GM21526 (cell line): ENCODE measurements around the gene NDUFB10.
"Not testable (repeated sequence)": the region's sequence is repeated elsewhere in the genome, so short reads cannot be mapped to it uniquely, and the experiment has no call there.

Experiments used
- ATAC-seq: cut with Tn5 transposase; IDR thresholded peaks from one replicate; pipeline ENCODE4 v1.9.1; 2021; ENCODE audit warnings: moderate library complexity; ENCODE audit not compliant: unreplicated experiment, low FRiP score

Gene NDUFB10

DNA sequence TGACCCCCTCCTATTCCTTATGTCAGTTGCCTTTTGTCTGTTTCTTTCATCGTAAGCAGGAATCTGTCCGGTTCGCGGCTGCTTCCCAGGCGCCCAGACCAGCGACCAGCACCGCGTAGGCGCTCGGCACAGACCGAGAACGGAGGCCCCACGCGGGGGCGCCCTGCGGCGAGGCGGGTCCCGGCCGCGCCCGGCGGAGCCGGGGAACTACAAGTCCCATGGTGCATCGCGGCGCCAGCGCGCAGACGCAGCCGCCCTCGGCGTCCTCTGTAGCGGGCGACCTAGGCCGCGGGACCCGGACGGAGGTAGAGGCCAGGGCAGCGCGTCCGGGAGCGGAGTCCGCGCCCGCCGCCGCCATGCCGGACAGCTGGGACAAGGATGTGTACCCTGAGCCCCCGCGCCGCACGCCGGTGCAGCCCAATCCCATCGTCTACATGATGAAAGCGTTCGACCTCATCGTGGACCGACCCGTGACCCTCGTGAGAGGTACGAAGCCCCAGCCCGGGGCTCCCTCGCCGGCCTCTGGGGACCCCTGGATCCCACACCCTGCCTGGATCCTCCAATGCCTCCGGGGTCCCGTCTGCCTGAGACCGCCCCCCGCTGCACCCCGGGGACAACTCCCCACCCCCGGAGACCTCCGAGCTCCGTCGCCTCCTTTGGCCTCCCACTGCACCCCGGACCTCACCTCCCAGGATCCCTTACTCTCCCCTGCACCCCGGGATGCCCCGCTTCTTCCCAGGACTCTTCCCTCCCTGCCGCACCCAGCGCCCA lies at the start of gene NDUFB10:
Gene NDUFB10, plus strand, starts transcription at position 270 of the 771 bp plus-strand sequence. Its CDS starts 87 bp downstream, at position 357.
- peak; percentile 55 for ATAC-seq

DNA sequence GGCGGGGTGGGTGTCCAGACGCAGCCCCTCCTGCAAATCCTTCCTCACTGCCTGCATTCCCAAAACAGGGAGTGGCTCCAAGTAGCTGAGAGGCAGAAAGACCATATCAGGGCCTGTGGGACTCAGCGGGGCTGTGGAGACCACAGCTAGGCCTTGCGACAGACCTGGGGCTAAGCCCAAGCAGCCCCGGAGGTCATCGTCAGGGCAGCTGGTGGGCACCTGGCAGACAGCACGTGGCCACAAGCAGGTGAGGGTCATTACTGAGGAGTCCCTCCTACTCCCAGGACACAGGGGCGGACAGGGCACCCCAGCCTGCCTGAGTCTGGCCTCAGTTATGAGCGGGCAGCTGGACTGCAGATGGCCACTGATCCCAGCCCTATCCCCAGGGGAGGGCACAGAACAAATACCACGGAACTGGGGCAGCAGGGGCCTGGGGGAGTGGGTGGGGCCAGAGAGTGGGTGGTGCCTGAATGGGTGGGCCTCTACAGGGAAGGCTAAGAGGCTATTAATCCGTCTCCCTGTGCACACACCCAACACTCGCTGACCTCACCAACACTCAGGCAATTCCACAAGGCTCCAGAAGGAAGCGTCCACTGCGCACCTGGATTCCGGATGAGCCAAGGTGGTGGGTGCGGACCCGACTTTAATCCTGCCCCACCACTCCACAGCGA lies 49.6 kb upstream of the NDUFB10 start:
- ATAC-seq = no peak

DNA sequence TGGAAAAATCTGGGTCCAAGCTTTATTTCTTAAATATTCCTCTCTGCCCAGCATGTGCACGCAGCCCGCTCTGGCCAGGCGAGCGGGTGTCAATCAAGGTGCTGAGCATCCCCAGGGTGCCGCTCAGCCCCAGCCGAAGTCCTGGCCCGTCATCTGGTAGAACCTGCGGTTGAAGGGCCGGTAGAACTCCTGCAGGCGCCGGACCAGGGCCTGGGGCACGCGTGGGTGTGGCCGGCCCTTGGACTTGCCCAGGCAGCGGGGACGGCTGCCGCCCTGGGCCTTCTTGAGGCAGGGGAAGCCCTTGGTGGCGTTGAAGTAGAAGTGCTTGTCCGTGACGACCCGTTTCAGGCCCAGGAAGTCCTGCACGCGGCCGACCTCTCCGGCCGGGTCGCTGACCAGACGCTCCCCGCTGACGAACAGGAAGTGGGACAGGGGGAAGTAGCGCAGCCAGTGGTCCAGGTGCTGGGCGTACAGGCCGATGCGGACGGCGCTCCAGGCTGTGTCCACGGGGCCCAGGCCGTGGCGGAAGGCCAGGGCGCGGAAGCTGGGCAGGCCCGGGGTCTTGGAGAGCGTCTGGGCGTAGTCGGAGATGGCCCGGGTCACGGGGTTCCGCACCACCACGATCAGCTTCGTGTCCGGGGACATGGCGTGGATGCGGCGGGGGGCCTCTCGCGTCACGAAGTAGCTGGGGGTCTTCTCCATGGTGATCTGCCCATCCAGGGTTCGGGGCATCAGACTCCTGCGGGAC lies 47.7 kb upstream of the NDUFB10 start:
- ATAC-seq = no peak

DNA sequence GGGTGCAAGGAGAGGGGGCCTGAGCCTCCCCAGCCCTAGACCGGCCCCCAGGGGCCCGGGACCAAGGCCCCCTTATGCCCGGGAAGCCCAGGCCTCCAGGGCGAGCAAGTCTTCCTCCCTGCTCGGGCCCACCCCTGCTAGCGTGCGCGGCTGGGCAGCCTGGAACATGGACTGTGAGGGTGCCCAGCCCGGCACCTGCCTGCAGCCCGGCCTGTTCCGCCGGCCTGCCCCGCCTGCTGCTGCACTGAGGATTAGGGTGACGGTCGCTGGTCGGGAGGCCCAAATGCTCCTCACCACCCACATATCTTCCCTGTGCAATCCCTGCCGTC lies 47.2 kb upstream of the NDUFB10 start:
- no peak for ATAC-seq

DNA sequence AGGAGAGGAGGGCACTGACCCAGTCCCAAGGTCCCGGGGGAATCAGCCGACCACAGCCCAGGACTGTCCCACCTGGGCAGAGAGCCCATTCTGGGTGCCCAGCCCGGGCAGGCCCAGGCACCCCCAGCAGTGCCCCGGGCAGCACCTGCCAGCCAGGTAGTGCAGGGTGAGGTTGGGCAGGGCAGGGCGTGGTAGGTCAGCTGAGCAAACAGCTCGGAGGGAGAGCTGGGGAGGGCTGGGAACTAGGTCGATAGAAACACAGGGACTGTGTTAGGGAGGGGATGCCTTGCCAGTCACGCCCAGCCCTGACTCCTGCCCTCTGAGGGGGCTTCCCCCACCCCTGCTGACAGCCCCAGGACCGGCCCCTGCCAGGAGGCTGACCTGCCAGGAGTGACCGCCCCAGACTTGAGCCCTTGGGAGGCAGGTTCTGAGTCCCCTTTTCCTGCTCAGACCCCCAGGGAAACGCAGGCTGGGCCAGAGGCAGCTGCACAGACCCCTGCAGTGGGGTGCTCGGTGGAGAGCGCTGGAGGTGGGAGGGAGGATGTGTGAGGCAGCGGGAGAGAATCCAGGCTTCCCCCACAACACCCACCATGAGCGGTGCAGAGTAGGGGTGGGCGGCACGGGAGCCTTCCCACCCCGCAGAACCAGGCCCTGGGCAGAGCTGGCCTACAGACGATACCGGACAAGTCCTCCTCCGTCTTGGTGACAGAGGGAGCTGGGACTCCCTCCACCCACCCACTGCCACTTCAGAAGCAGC lies 45.8 kb upstream of the NDUFB10 start:
- ATAC-seq = no peak

DNA sequence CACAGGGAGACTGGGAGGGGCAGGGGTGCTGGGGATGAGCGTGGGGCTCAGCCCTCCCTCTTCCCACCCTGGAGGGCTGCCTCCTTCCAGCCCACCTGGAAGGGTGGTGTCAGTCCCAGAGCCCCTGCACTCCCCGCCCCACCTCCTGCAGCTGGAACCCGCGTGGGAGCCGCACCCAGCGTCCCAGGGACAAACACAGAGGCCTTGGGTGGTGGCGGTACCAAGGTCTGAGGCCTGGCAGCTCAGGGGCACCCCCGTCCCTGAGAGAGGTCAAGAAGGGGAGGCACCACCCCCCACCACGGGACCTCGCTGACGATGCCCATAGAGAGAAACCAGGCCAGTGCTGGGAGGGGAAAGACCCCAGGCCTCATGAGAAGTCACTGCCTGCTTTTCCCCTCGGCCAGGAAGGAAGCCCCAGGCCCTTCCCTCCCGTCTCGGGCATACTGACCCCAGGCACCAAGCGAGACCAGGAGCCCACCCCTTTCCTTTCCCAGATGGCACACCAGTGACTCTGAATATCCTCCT lies 45.2 kb upstream of the NDUFB10 start:
- no peak for ATAC-seq

DNA sequence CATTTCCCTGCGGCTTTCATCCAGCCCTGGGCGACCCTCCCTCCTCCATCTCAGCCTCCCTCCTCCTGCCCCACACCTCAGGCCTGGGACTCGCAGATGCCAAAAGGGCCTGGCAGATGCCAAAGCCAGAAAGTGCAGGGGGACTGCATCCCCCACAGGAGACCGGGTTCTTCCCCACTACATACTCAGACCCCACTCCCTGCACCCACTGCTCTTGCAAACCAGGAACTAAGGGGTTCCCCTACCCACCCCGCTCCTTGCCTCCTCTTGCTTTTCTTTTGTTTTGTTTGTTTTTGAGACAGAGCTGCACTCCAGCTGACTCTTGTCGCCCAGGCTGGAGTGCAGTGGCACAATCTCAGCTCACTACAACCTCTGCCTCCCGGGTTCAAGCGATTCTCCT lies 44.4 kb upstream of the NDUFB10 start:
- ATAC-seq = no peak

DNA sequence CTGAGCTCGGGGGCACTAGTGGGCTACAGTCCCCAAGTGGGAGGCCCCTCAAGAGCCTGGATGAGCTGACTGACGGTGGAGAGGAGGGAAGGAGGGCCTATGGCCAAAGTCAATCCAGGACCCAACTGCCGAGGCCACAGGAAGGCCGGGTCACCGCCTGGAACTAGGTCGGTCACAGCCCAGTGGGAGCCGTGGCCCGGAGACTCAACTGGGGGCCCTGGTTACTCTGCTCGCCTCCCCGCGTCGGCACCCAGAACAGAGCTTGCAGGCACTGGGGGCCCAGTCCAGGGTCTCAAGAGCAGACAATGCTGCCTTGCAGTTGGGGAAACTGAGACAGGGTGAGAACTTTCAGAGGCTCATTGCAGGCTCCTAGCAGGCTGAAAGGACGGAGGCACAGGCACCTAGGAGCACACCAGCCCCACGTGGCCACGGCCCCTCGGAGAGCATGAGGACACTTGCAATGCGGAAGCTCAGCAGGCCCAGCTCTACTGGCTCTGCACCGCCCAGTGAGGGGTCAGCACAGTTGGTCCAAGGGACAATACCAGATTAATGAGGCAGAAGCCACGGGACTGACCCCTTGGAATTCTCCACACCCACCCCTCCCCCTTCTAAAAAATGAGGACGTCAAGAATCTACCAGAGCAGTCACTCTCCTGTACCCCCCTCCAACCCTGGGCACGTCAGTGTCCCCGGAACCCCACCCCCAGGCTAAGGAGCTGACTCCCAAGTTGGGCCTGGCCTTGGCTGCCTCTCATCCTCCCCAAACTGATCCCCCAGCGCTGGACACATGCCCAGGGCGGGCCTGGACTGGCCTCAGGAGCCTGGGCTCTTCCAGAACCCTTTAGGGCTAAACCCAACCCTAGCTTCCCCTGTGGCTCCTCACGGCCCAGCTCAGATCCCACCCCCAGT lies 43.4 kb upstream of the NDUFB10 start:
- ATAC-seq = no peak

DNA sequence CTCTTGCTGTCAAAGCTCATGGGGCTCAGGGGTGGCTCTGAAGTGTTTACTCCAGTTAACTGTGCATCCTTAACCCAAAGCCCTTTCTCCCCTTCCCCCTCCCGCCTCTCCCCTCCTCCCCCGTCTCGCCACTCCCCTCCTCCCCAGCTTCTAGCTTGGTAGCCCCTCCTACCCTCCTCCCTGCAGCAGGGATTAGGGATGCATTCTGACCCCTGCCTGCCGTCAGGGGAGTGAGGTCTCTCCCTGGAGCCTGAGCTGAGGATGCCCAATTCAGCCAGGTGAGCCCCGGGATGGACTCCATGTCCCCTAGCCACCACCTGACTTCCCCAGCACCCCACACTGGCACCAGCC lies 42.7 kb upstream of the NDUFB10 start:
- no peak for ATAC-seq

DNA sequence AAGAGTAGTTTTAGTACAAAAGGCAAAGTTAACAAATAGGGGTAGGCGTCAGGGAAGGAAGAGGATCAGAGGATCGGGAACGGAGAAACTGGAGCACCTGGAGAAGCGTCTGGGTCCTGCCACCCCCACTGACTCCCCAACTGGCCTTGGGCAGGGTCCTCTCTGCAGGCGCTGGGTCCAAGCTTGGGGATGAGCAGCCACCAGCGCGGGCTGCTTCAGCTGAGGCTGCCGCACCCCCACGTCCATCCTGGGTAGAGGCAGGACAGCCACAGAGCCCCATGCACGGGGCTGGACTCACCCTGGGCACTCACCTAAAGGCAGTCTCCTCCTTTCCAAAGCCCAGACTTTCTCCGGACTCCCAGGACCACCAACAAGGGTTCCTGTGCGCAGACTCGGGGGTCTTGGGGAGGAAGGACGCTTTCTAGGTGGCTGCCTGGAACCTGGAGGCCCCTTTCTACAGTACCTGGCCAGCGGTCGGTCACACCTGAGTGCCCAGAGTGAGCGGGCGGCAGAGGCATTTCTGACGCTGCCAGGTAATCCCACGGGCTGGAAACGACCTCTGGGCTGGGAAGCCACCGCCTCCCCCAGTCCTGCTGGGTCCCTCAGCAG lies 42.2 kb upstream of the NDUFB10 start:
- no peak for ATAC-seq

DNA sequence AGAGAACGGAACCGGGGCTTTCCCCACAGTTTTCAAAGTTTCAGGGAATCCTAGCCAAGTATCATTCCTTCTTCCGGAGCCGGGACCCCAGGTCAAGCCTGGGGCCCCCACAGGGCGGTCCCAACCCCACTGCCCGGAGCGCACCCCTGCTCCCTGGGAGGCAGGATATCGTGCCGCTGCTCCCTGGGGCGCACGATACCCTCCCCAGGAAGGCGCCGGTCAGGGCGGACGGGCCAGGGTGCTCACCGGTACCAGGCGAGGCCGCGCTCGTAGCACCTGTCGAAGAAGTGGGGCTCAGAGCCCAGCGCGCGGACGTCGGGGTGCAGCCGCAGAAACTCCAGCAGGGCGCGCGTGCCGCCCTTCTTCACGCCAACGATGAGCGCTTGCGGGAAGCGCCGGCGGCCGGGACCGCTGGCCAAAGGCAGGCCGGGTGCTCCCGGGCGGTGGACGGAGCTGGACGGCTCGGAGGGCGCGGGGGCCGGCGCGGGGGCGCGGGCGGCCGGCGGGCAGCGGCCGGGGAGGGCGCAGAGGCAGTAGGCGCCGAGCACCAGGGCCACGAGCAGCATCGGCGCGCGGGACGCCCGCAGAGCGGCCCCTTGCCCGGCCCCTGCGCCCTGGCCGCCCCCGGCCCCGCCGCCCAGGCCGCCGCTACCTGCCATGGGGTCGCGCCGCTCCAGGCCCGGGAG lies 41.5 kb upstream of the NDUFB10 start:
- no peak for ATAC-seq

DNA sequence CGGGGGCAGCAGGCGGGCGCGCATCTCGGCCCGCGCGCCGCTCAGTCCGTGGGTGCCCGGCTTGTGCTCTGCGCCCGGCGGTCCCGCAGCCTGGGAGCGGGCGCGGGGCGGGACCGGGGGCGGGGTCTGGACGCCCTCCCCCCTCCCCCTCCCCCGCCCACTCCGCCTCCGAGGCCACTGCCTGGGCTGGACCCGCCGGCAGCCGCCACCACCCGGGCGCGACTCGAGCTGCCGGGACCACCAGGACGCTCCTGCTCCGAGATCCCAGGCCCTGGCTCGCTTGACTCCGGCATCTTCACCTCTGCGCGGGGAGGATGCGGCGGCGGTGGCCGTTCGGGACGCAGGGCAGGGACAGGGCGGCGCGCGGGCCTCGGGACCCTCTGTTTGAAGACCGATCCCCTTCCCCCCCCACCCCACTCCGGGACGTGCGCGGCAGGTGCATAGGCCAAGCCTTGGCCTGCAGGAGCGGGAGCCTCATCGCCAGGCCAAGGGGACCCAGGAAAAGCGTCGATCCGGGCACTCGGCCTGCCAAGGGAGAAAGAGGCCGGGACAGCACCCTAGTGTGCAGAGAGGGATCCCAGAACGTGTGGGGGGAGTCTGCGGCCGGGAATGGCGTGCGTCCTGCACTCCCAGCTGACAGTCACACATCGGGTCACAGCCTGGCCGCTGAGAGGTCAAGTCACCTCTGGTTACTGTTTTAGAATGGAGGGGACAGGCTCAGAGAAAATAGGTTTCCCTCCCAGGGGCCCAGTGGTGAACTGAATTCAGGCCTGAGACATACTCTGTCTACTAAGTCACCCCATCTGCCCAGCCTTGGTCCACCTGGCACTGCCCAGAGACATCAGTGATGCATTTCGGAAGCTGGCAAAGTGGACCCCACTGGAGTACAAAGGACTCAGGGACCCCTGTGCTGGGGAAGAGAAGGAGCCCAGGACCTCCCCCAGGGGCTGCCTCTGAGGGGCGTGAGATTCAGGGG lies 40.7 kb upstream of the NDUFB10 start, which contains the start of gene HS3ST6:
Gene HS3ST6, minus strand, starts transcription at position 65 of the 976 bp plus-strand sequence. CDS start 92 bp downstream, outside the sequence.
- no peak for ATAC-seq

DNA sequence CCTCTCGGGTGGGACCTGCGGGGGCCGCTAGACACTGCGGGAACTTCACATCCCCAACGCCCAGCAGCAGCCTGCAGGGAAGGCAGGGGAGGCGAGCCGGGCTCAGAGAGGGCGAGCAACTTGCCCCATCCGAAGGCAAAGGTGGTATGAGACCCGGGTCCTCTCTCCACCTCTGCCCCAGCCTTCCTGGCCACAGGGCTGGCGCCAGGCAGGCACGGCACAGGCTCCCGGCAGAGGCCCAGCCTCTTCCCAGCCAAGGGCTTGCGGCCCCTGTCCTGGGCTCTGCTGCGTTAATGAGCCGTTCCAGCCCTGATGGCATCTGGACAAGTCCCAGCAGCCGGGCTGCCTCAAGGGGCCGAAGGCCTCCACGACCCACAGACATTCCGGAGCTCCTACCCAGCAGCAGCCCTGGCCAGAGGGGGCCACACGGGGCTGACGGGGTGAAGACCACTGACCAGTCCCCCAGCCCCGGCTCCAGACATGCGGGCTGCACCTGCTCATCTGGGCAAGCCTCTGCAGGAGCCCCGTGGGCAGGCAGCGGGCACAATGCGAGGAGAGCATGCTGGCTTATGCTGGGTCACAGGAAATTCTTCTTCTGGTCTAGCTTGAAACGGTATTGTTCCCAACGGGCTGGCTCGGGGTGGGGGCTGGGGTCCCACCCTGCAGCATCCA lies 39.9 kb upstream of the NDUFB10 start:
- ATAC-seq = no peak

DNA sequence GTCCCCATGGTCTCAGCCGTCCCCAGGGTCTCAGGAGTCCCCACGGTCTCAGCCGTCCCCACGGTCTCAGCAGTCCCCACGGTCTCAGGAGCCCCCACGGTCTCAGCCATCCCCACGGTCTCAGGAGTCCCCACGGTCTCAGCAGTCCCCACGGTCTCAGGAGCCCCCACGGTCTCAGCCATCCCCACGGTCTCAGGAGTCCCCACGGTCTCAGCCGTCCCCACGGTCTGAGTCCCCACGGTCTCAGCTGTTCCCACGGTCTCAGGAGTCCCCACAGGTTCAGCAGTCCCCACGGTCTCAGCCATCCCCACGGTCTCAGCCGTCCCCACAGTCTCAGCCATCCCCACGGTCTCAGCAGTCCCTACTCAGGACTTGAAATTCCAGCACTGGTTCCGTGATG lies 39.2 kb upstream of the NDUFB10 start:
- ATAC-seq = not testable (repeated sequence)

DNA sequence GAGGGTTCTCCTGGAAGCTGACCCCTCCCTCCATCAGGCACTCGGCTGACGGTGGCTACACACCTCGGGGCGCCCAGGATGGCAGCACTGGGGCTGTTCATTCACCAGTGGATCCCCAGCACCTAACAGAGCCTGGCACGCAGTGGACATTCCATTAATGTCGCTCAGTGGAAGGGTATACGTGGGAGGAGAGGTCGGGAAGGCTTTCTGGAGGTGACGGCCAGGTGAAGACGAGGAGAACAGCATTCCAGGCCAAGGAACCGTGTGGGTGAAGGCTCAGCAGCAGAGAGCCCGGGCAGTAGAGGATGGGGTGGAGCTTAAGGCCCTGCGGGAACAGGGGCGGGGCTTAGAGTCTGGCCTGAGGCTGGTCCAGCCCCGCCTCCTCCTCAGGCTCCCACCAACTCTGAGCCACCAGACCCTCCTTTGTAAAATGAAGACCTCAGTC lies 38.6 kb upstream of the NDUFB10 start:
- no peak for ATAC-seq

DNA sequence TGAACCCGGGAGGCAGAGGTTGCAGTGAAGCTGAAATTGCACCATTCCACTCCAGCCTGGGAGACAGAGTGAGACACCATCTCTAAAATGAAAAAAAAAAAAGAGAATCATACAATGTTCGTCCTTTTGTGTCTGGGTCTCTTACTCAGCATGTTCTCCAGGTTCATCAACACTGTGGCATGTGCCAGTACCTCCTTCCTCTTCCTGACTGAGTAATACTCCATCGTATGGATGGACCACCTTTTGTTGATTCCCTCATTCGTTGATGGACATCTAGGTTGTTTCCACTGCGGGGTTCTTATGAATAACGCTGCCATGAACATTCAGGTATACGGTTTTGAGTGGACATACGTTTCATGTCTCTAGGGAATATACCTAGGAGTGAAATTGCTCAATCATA lies 37.0 kb upstream of the NDUFB10 start:
- no peak for ATAC-seq
